OCI-LY3 (cell line): ENCODE data around the gene SHROOM2.

ENCODE experiments used
- CTCF ChIP-seq: fragments of 200-600, 300-600 bp; sonication (generic); IDR thresholded peaks from 2 replicates; pipeline ENCODE4 v1.5.1; 2014; ENCODE audit warnings: antibody characterized with exemption, low read length, low read depth
- EZH2phosphoT487 ChIP-seq: fragments of 200-600 bp; shearing (Covaris generic); IDR thresholded peaks from 2 replicates; pipeline ENCODE4 v1.6.1; 2018; ENCODE audit warnings: antibody characterized with exemption, mixed run types, low read depth

GRCh38 chrX:9775930-9776329, 10.3 kb upstream of the SHROOM2 start:
- TF ChIP-seq CTCF (no peak), EZH2phosphoT487 (no peak)
